Brain microvascular endothelial cell (primary cell): ENCODE data around the gene ZNF85.

Source experiments
- DNase-seq: peaks from one replicate; pipeline ENCODE4 v3.0.0-alpha.2; 2020
- H3K27ac ChIP-seq: fragments of 250-450 bp; sonication (Bioruptor Pico); 2 replicates; pipeline ENCODE4 v1.5.1; 2020; ENCODE audit warnings: mild to moderate bottlenecking, moderate library complexity
- H3K27me3 ChIP-seq: fragments of 250-450 bp; sonication (Bioruptor Pico); replicated peaks from 2 replicates; pipeline ENCODE4 v1.5.1; 2020; ENCODE audit warnings: mild to moderate bottlenecking
- H3K36me3 ChIP-seq: fragments of 250-450 bp; sonication (Bioruptor Pico); replicated peaks from 2 replicates; pipeline ENCODE4 v1.5.1; 2020; ENCODE audit warnings: mild to moderate bottlenecking
- H3K4me3 ChIP-seq: 2 replicates; pipeline ENCODE4 v1.5.1; 2011; ENCODE audit warnings: low read depth, mild to moderate bottlenecking, control low read depth, low read length, moderate library complexity
- in situ Hi-C: cut with HindIII; loops from 2 replicates; pipeline ENCODE4 v1.10.0; 2017; ENCODE audit warnings: low sequenced_read_pairs, low pct_ligation_motif_present
- TF ChIP-seq, protein P1 (sequence below): IDR thresholded peaks from 2 replicates; pipeline ENCODE4 v1.5.1; 2011; ENCODE audit warnings: low read depth, mild to moderate bottlenecking, moderate library complexity, low read length, control low read depth, inconsistent platforms; ENCODE audit errors: missing control alignments

Gene ZNF85

DNA sequence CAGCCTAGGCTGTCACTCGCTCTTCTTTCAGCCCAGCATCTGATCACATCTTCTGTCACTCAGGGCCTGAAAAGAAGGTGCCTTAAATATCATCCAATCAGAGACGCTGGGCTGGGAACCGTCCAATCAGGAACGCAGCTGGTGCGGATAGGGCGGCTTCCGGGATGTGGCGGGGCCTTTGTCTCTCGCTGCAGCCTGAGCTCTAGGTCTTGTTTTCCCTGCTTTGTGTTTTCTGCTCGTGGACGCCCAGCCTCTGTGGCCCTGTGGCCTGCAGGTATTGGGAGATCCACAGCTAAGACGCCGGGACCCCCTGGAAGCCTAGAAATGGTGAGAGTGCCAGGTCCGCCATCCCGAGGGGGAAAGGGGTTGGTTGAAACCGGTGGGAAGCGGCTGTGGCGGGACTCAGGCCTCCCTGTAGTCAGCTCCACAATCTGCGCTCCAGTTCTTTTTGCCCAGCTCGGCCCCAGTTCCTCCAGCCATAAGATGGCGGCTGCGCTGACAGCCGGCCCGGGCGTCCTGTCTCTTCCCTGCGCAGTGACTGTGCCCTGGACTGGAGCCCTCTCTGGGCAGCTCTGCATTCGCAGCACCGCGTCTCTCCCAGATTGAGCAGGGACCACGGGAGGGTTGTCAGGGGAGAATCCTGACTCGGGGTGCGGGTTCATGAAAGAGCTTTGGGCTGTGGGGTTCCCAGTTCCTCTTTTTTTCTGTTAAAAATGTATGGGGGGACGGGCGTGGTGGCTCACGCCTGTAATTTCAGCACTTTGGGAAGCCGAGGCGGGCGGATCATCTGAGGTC, at the start of gene ZNF85:
Gene ZNF85 (plus strand): TSS at position 175 of the 795 bp plus-strand sequence. CDS start 150 bp downstream, at position 325.
- peak; percentile 95 for DNase-seq
- peak within 1 kb of the TSS; percentile 82 for H3K4me3 ChIP-seq
- peak within 1 kb of the TSS; percentile 90 for H3K27ac ChIP-seq
- in situ Hi-C loops: no loop called here
- no peaks in the 10 kb centered on the region for H3K36me3 ChIP-seq
- TF ChIP-seq, protein P1, sequence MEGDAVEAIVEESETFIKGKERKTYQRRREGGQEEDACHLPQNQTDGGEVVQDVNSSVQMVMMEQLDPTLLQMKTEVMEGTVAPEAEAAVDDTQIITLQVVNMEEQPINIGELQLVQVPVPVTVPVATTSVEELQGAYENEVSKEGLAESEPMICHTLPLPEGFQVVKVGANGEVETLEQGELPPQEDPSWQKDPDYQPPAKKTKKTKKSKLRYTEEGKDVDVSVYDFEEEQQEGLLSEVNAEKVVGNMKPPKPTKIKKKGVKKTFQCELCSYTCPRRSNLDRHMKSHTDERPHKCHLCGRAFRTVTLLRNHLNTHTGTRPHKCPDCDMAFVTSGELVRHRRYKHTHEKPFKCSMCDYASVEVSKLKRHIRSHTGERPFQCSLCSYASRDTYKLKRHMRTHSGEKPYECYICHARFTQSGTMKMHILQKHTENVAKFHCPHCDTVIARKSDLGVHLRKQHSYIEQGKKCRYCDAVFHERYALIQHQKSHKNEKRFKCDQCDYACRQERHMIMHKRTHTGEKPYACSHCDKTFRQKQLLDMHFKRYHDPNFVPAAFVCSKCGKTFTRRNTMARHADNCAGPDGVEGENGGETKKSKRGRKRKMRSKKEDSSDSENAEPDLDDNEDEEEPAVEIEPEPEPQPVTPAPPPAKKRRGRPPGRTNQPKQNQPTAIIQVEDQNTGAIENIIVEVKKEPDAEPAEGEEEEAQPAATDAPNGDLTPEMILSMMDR: no peak
- H3K27me3 ChIP-seq: no peaks in the 10 kb centered on the region

- no peak for DNase-seq
- TF ChIP-seq, protein P1: no peak
- H3K27me3 ChIP-seq: no peaks in the 10 kb centered on the region
- H3K36me3 ChIP-seq: no peaks in the 10 kb centered on the region
- no peak overlapping the region for H3K27ac ChIP-seq
- in situ Hi-C loops: no loop called here
- no peak overlapping the region for H3K4me3 ChIP-seq
These were observed 43.5 kb upstream of the ZNF85 start for GRCh38 chr19:20879501-20879900.

- no peak for DNase-seq
- Histone ChIP-seq H3K27ac (no peak overlapping the region), H3K27me3 (no peaks in the 10 kb centered on the region), H3K4me3 (no peak overlapping the region), H3K36me3 (no peaks in the 10 kb centered on the region)
- TF ChIP-seq, protein P1: no peak
- in situ Hi-C loops: no loop called here
These were observed 10.1 kb upstream of the ZNF85 start for GRCh38 chr19:20912973-20913372.

GRCh38 chr19:20925481-20925880, 2.4 kb downstream of the ZNF85 start:
- DNase-seq: no peak
- in situ Hi-C loops: no loop called here
- H3K4me3 ChIP-seq: no peak overlapping the region

GRCh38 chr19:20926796-20927195, 3.7 kb downstream of the ZNF85 start:
- in situ Hi-C loops: no loop called here
- TF ChIP-seq, protein P1: no peak
- H3K36me3 ChIP-seq: no peaks in the 10 kb centered on the region

More at GRCh38 chr19:20925481-20925880, 2.4 kb downstream of the ZNF85 start:
- TF ChIP-seq, protein P1: no peak
- H3K27me3 ChIP-seq: no peaks in the 10 kb centered on the region
- no peak overlapping the region for H3K27ac ChIP-seq
- H3K36me3 ChIP-seq: no peaks in the 10 kb centered on the region

More at GRCh38 chr19:20926796-20927195, 3.7 kb downstream of the ZNF85 start:
- peak; percentile 27 for DNase-seq
- peak overlapping the region; percentile 82 for H3K27ac ChIP-seq
- H3K4me3 ChIP-seq: no peak overlapping the region
- H3K27me3 ChIP-seq: no peaks in the 10 kb centered on the region
